Naive thymus-derived CD4-positive, alpha-beta T cell (primary cell): Measurements from ENCODE around the gene SCAF1. TPM values are rescaled to one million over a fixed set of nuclear protein-coding genes. Genes with fewer than 3 reads are reported as not detected.

ENCODE experiments used
- ATAC-seq: fragments of 150-1000 bp; cut with Tn5 transposase; 2 replicates; pipeline ENCODE4 v1.10.0; 2021; ENCODE audit warnings: mild to moderate bottlenecking, moderate library complexity
- CTCF ChIA-PET: fragments of 350-600 bp; sonication (Branson Sonifier 250); formaldehyde crosslinking; loops from one replicate; lab custom pipeline; 2021; ENCODE audit warnings: antibody characterized with exemption; lab: Charles Lee
- POLR2A ChIA-PET: fragments of 350-600 bp; sonication (Branson Sonifier 250); formaldehyde crosslinking; loops from one replicate; lab custom pipeline; 2021; ENCODE audit warnings: antibody characterized with exemption, inconsistent platforms; lab: Charles Lee
- DNase-seq, 9 donors: peaks; one replicate each; pipeline versions ENCODE4 v3.0.0 to v3.0.0-alpha.2; 2020 to 2022; ENCODE audit warnings: mixed read lengths in 1 of 9
- H3K27ac ChIP-seq: one replicate; pipeline ENCODE4 v1.7.0; 2013; ENCODE audit warnings: mild to moderate bottlenecking, low read depth, low read length, moderate library complexity
- H3K27me3 ChIP-seq, 2 donors: one replicate each; pipeline ENCODE4 v1.7.0; 2013; ENCODE audit warnings: low read length in 2 of 2, mild to moderate bottlenecking in 2 of 2, moderate library complexity in 2 of 2; ENCODE audit not compliant: control insufficient read depth in 2 of 2, insufficient read depth in 2 of 2
- H3K36me3 ChIP-seq, 3 experiments: 1 replicate in 2 of 3; 2 replicates in 1 of 3; pipeline ENCODE4 v1.7.0; 2013; ENCODE audit warnings: low read length in 3 of 3, mild to moderate bottlenecking in 3 of 3, moderate library complexity in 1 of 3; ENCODE audit not compliant: insufficient read depth in 3 of 3, control insufficient read depth in 2 of 3
- H3K4me1 ChIP-seq, 2 donors: one replicate each; pipeline ENCODE4 v1.7.0; 2013; ENCODE audit warnings: low read length in 2 of 2, mild to moderate bottlenecking in 2 of 2, moderate library complexity in 1 of 2; ENCODE audit not compliant: control insufficient read depth in 2 of 2, insufficient read depth in 2 of 2
- H3K4me3 ChIP-seq: 2 replicates; pipeline ENCODE4 v1.7.0; 2013; ENCODE audit warnings: mild to moderate bottlenecking, low read length
- H3K9me3 ChIP-seq, 3 experiments: 1 replicate in 2 of 3; 2 replicates in 1 of 3; pipeline ENCODE4 v1.7.0; 2013; ENCODE audit warnings: low read length in 3 of 3; ENCODE audit not compliant: control insufficient read depth in 2 of 3
- H3K27ac Mint-ChIP-seq, 9 donors: one replicate each; pipeline ENCODE4 v1.8.0; 2020 to 2022; ENCODE audit warnings: mixed read lengths in 9 of 9, mild to moderate bottlenecking in 8 of 9, moderate library complexity in 5 of 9, inconsistent platforms in 2 of 9
- H3K27me3 Mint-ChIP-seq, 5 donors: one replicate each; pipeline ENCODE4 v1.8.0; 2021 to 2022; ENCODE audit warnings: mixed read lengths in 5 of 5, mild to moderate bottlenecking in 1 of 5
- H3K36me3 Mint-ChIP-seq, 5 donors: one replicate each; pipeline ENCODE4 v1.8.0; 2020 to 2022; ENCODE audit warnings: mixed read lengths in 5 of 5, mild to moderate bottlenecking in 3 of 5, inconsistent platforms in 1 of 5
- H3K4me1 Mint-ChIP-seq, 7 donors: one replicate each; pipeline ENCODE4 v1.8.0; 2020 to 2022; ENCODE audit warnings: mixed read lengths in 7 of 7, mild to moderate bottlenecking in 3 of 7, inconsistent platforms in 1 of 7
- H3K4me3 Mint-ChIP-seq, 10 donors: one replicate each; pipeline ENCODE4 v1.8.0; 2020 to 2022; ENCODE audit warnings: mild to moderate bottlenecking in 10 of 10, mixed read lengths in 10 of 10, moderate library complexity in 6 of 10, inconsistent platforms in 2 of 10
- H3K9me3 Mint-ChIP-seq, 11 donors: one replicate each; pipeline ENCODE4 v1.8.0; 2020 to 2022; ENCODE audit warnings: mixed read lengths in 11 of 11, mild to moderate bottlenecking in 4 of 11, inconsistent platforms in 1 of 11, moderate library complexity in 1 of 11
- intact Hi-C, 2 donors: fragments of 100-400 bp; cut with micrococcal nuclease; formaldehyde crosslinking; loops; one replicate each; pipeline ENCODE4 v1.15.1; 2023
- polyA plus RNA-seq, 2 donors: library from polyadenylated mRNA; unstranded; fragments of 300-500 nt; fragmentation: Illumina TruSeq; gene quantifications; one replicate each; pipeline ENCODE4 v1.2.3, GENCODE V29; 2021
- total RNA-seq, 6 experiments: library from RNA in 5 of 6; stranded (reverse) in 5 of 6; gene quantifications; 1 replicate in 5 of 6; 2 replicates in 1 of 6; pipeline ENCODE4 v1.2.3 and lab custom pipeline; 2021 to 2026

SCAF1 gene
- total and polyA plus RNA-seq, 7 experiments from 2014 or later, result 1.4 to 74.9 (median 42.0) TPM

GRCh38 chr19:49665351-49666119, 23.5 kb downstream of the SCAF1 start, which contains the start of the genes BCL2L12 and IRF3:
TSS of gene BCL2L12 (plus strand) at chr19:49665933. CDS start at chr19:49666693, 760 bp downstream.
TSS of gene IRF3 (minus strand) at chr19:49665857. CDS start at chr19:49664838, 1,019 bp downstream.
- peaks cover 24 to 47% (median 39%) of the 10 kb centered on the region in 7 donors for H3K4me1 Mint-ChIP-seq
- CTCF ChIA-PET, result interaction anchor here (1.3 to 2.2 kb wide), 2 partner anchors 25 to 120 kb away, joined by 3 to 8 read pairs; partner anchors contain the start of gene RRAS
- Histone ChIP-seq H3K4me1 (peaks cover 23% of the 10 kb centered on the region in 2 donors), H3K27ac (peak within 1 kb of the TSS; percentile 80), H3K27me3 (no peaks in the 10 kb centered on the region), H3K36me3 (peaks cover 0 to 47% (median 14%) of the 10 kb centered on the region in 3 experiments), H3K4me3 (peak within 1 kb of the TSS; percentile 95), H3K9me3 (no peaks in the 10 kb centered on the region)
- peak; percentile 90 for ATAC-seq
- H3K9me3 Mint-ChIP-seq, result peaks cover 0 to 4% (median 0%) of the 10 kb centered on the region in 11 donors
- peak within 1 kb of the TSS; percentile 97 to 100 (median 99) for H3K4me3 Mint-ChIP-seq
- peak; percentile 99 for DNase-seq
- peaks cover 0 to 2% (median 0%) of the 10 kb centered on the region in 5 donors for H3K27me3 Mint-ChIP-seq
- H3K27ac Mint-ChIP-seq, result peak within 1 kb of the TSS; percentile 96 to 99 (median 97)
- H3K36me3 Mint-ChIP-seq, result peaks cover 4 to 18% (median 4%) of the 10 kb centered on the region in 5 donors
- POLR2A ChIA-PET, result interaction anchor here (0.9 to 14.1 kb wide), 13 partner anchors 10 to 214 kb away, joined by 3 to 187 read pairs (median 9); partner anchors contain the start of genes AKT1S1, NOSIP, PIH1D1 and PRMT1
- intact Hi-C loops, result loop anchor here (1.0 to 2.0 kb wide), 9 partner anchors 11 to 547 kb away; partner anchors contain the start of genes AKT1S1 (in 1 of the 2), ALDH16A1 (in 1 of the 2), C19orf73 (in 1 of the 2) and NOSIP (in 1 of the 2)

DNA sequence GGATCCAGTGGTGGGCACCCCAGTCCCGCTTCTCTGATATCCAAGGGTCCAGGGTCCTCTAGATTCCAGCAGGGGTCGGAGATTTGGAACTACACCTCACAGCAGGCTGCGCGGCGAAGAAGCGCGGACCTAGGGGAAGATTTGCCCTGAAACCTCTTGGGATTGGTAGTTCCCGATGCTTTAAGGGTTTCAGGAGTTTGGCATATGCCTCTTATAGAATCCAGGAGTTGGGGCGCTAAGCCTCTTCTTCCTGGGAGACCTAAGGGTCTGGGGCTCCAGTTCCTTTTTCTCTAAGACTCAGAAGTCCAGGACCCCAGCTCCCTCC, 24.1 kb downstream of the SCAF1 start:
- Mint-ChIP-seq H3K27ac (peak overlapping the region; percentile 96 to 99 (median 97)), H3K27me3 (peaks cover 0 to 2% (median 0%) of the 10 kb centered on the region in 5 donors), H3K9me3 (peaks cover 0 to 4% (median 0%) of the 10 kb centered on the region in 11 donors), H3K4me3 (peak overlapping the region; percentile 97 to 100 (median 99)), H3K4me1 (peaks cover 24 to 47% (median 39%) of the 10 kb centered on the region in 7 donors), H3K36me3 (peaks cover 4 to 18% (median 4%) of the 10 kb centered on the region in 5 donors)
- Histone ChIP-seq H3K27me3 (no peaks in the 10 kb centered on the region), H3K27ac (peak overlapping the region; percentile 80), H3K4me1 (peaks cover 23% of the 10 kb centered on the region in 2 donors), H3K9me3 (no peaks in the 10 kb centered on the region), H3K36me3 (peaks cover 0 to 43% (median 13%) of the 10 kb centered on the region in 3 experiments), H3K4me3 (peak overlapping the region; percentile 95)
- intact Hi-C loops, result no loop called here
- ChIA-PET CTCF (interaction anchor here (0.6 to 2.2 kb wide), 2 partner anchors 26 to 139 kb away, joined by 3 to 8 read pairs; partner anchors contain the start of gene RRAS), POLR2A (interaction anchor here (0.7 to 14.1 kb wide), 10 partner anchors 10 to 185 kb away, joined by 3 to 187 read pairs (median 10); partner anchors contain the start of genes NOSIP, PRMT1, PRR12 and RPS11)
- DNase-seq (no peak), ATAC-seq (peak; percentile 2)

DNA sequence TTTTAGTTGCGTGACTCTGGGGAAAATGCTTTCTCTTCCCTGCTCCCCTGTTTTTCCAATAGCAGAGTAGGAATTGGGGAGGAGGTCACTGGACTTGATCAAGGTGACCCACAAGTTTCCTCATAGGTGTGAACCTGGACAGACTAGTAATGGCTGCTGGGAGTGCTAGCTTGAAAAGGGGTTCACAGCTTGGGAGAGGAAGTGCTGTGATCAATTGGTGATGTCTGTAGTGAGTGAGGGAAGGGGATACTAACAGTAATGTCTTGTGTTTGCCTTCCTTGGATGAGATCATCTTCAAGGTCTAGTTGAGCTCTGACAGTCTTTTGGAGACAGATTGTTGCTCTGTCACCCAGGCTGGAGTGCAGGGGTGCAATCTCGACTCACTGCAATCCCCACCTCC, 25.5 kb downstream of the SCAF1 start:
- Histone ChIP-seq H3K27me3 (no peaks in the 10 kb centered on the region), H3K9me3 (no peaks in the 10 kb centered on the region), H3K36me3 (peaks cover 0 to 29% (median 1%) of the 10 kb centered on the region in 3 experiments), H3K4me3 (no peak overlapping the region), H3K27ac (no peak overlapping the region), H3K4me1 (peaks cover 21% of the 10 kb centered on the region in 2 donors)
- CTCF ChIA-PET, result interaction anchor here (0.9 kb wide), 1 partner anchor 9 kb away, joined by 3 read pairs; no protein-coding TSS in a partner anchor
- no peak for ATAC-seq
- Mint-ChIP-seq H3K27me3 (peaks cover 0 to 2% (median 0%) of the 10 kb centered on the region in 5 donors), H3K4me3 (peak overlapping the region in 9 of 10 donors; percentile 61 to 100 (median 99)), H3K36me3 (peaks cover 4 to 20% (median 4%) of the 10 kb centered on the region in 5 donors), H3K4me1 (peaks cover 31 to 55% (median 44%) of the 10 kb centered on the region in 7 donors), H3K27ac (peak overlapping the region in 6 of 9 donors; percentile 25 to 96 (median 70)), H3K9me3 (peaks cover 0 to 4% (median 0%) of the 10 kb centered on the region in 11 donors)
- intact Hi-C loops, result no loop called here
- POLR2A ChIA-PET, result interaction anchor here (1.3 to 14.1 kb wide), 4 partner anchors 9 to 179 kb away, joined by 3 to 187 read pairs (median 48); partner anchors contain the start of genes NOSIP, PRMT1, RRAS and SCAF1
- DNase-seq, result no peak

DNA sequence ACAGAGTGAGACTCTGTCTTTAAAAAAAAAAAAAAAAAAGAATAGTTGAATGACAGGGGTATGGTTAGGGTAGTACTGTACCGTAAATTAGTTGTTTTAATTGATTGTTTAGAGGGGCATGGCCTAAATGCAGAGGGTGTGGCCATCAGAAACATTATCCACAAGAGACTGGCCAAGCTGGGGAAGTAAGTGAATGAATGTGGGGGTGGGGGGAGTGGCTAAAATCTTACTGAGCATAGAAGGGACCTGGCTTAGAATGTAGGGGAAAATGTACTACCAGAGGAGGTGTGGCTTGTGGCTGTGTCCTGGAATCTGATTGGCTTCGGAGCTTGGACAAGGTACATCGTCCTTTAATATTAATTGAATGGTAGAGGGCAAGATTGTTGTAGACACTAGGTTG, 27.5 kb downstream of the SCAF1 start:
- CTCF ChIA-PET, result no interaction called here
- H3K27me3 ChIP-seq, result no peaks in the 10 kb centered on the region

DNA sequence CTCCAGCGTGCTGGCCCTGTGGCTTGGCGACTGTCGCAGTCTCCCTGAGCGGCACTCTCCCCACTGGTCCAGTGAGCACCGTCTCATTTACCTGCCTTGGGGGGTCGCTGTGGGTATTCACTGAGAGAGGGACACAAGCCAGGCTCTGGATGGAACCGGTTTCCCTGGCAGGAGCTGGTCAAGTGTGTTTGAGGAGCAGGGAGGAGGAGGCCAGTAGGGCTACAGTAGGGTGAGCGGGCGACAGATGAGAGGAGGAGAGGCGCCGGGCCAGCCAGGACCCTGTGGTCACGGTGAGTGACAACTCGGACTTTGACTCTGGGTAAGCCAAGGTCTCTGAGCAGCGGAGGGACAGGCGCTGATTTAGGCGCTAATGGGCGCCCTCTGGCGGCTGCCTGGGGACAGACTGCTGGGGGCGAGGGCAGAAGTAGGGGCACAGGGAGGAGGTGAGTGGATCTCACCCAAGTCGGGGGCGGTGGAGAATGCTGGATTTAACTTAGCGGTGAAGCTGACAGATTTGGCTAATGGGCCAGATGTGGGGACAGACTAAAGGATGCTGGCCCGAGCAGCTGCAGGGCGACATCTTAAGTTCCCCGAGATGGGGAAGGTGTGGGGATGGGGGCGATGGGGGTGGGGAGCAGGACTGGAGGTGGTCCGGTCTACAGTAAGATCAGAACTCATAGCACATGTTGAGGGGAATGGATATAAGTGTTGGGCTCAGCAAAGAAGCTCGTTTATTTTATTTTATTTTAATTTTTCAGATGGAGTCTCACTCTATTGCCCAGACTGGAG, 30.3 kb downstream of the SCAF1 start:
- peaks cover 0 to 7% (median 4%) of the 10 kb centered on the region in 5 donors for H3K36me3 Mint-ChIP-seq
- intact Hi-C loops, result loop anchor here (1.0 to 10.0 kb wide), 3 partner anchors 166 to 1038 kb away; partner anchors contain the start of gene DBP (in 1 of the 2)
- no peaks in the 10 kb centered on the region for H3K9me3 Mint-ChIP-seq
- DNase-seq (peak; percentile 50 to 80 (median 67)), ATAC-seq (no peak)
- peak overlapping the region in 5 of 9 donors; percentile 45 to 90 (median 71) for H3K27ac Mint-ChIP-seq
- ChIA-PET POLR2A (interaction anchor here (0.6 to 8.5 kb wide), 8 partner anchors 8 to 231 kb away, joined by 3 to 91 read pairs (median 6); partner anchors contain the start of genes BCL2L12, IRF3, NOSIP and PRRG2), CTCF (interaction anchor here (0.5 to 4.4 kb wide), 10 partner anchors 9 to 426 kb away, joined by 3 to 27 read pairs (median 4); partner anchors contain the start of gene RRAS)
- peak overlapping the region in 2 of 10 donors; percentile 21 to 73 for H3K4me3 Mint-ChIP-seq
- Histone ChIP-seq H3K4me1 (peaks cover 0 to 6% of the 10 kb centered on the region in 2 donors), H3K4me3 (no peak overlapping the region), H3K27me3 (no peaks in the 10 kb centered on the region), H3K9me3 (no peaks in the 10 kb centered on the region), H3K36me3 (peaks cover 0 to 16% (median 0%) of the 10 kb centered on the region in 3 experiments), H3K27ac (no peak overlapping the region)
- peaks cover 10 to 29% (median 20%) of the 10 kb centered on the region in 7 donors for H3K4me1 Mint-ChIP-seq
- H3K27me3 Mint-ChIP-seq, result no peaks in the 10 kb centered on the region

More for the DNA sequence above, 27.5 kb downstream of the SCAF1 start:
- Mint-ChIP-seq H3K9me3 (peaks cover 0 to 4% (median 0%) of the 10 kb centered on the region in 11 donors), H3K4me1 (peaks cover 26 to 42% (median 32%) of the 10 kb centered on the region in 7 donors), H3K27ac (no peak overlapping the region), H3K27me3 (peaks cover 0 to 2% (median 0%) of the 10 kb centered on the region in 5 donors), H3K36me3 (peaks cover 4 to 12% (median 4%) of the 10 kb centered on the region in 5 donors), H3K4me3 (no peak overlapping the region)
- Histone ChIP-seq H3K4me1 (peaks cover 3 to 7% of the 10 kb centered on the region in 2 donors), H3K27ac (no peak overlapping the region), H3K36me3 (peaks cover 0 to 20% (median 0%) of the 10 kb centered on the region in 3 experiments), H3K4me3 (no peak overlapping the region), H3K9me3 (no peaks in the 10 kb centered on the region)
- intact Hi-C loops, result no loop called here
- POLR2A ChIA-PET, result interaction anchor here (1.9 to 14.1 kb wide), 2 partner anchors 25 to 89 kb away, joined by 5 to 187 read pairs; partner anchors contain the start of genes NOSIP, PRRG2, RRAS and SCAF1
- DNase-seq (no peak), ATAC-seq (no peak)
